SK-N-SH (cell line): ENCODE data around the gene EZR. TPM values are rescaled to one million over a fixed set of nuclear protein-coding genes. Genes with fewer than 3 reads are reported as not detected.

Experiments used
- CTCF ChIA-PET: fragments of 300-600, 350-600 bp; formaldehyde crosslinking; extraction: SDS; loops from one replicate; lab custom pipeline; 2021; lab: Yijun Ruan, JAX
- POLR2A ChIA-PET: fragments of 350-600 bp; sonication (Branson Sonifier 250); formaldehyde crosslinking; extraction: SDS; loops from one replicate; lab custom pipeline; 2020; ENCODE audit warnings: antibody characterized with exemption, inconsistent platforms; lab: Yijun Ruan, JAX
- DNase-seq: peaks from one replicate; pipeline ENCODE4 v3.0.0; 2012
- H2AFZ ChIP-seq: fragments of 200-600 bp; sonication (generic); 2 replicates; pipeline ENCODE4 v1.8.1; 2016; ENCODE audit warnings: antibody characterized with exemption, mild to moderate bottlenecking, low read depth
- H3F3A ChIP-seq: fragments of 200-600 bp; sonication (generic); replicated peaks from 2 replicates; pipeline ENCODE3; 2016; ENCODE audit warnings: antibody characterized with exemption, mild to moderate bottlenecking; ENCODE audit not compliant: insufficient read depth
- H3K27ac ChIP-seq, 2 experiments: fragments of 200-500 bp in 1 of 2; fragments of 200-600 bp in 1 of 2; sonication (Bioruptor generic) in 1 of 2; sonication (generic), shearing (Covaris generic) in 1 of 2; 2 replicates each; pipeline versions ENCODE4 v1.5.1 to v1.6.1; 2014 to 2016; ENCODE audit warnings: low read depth in 2 of 2, inconsistent platforms in 1 of 2, low read length in 1 of 2, mild to moderate bottlenecking in 1 of 2, mixed read lengths in 1 of 2
- H3K27me3 ChIP-seq: fragments of 200-600 bp; sonication (generic), shearing (Covaris generic); 2 replicates; pipeline ENCODE4 v1.6.1; 2016; ENCODE audit warnings: mixed run types; ENCODE audit not compliant: insufficient read depth
- H3K36me3 ChIP-seq, 2 experiments: fragments of 200-500 bp in 1 of 2; fragments of 200-600 bp in 1 of 2; sonication (Bioruptor generic) in 1 of 2; sonication (generic) in 1 of 2; replicated peaks in 1 of 2; 2 replicates each; pipeline versions ENCODE3 to v1.5.1; 2014 to 2016; ENCODE audit warnings: low read length in 1 of 2, mild to moderate bottlenecking in 1 of 2; ENCODE audit not compliant: insufficient read depth in 2 of 2, control insufficient read depth in 1 of 2
- H3K4me1 ChIP-seq, 2 experiments: fragments of 200-500 bp in 1 of 2; fragments of 200-600 bp in 1 of 2; sonication (Bioruptor generic) in 1 of 2; sonication (generic), shearing (Covaris generic) in 1 of 2; 2 replicates each; pipeline versions ENCODE4 v1.5.1 to v1.6.1; 2014 to 2016; ENCODE audit warnings: low read depth in 1 of 2, low read length in 1 of 2, mixed run types in 1 of 2; ENCODE audit not compliant: insufficient read depth in 2 of 2, control insufficient read depth in 1 of 2
- H3K4me2 ChIP-seq: fragments of 200-600 bp; sonication (generic), shearing (Covaris generic); 2 replicates; pipeline ENCODE4 v1.6.1; 2017; ENCODE audit warnings: mixed run types
- H3K4me3 ChIP-seq, 2 experiments: fragments of 200-500 bp in 1 of 2; fragments of 200-600 bp in 1 of 2; sonication (Bioruptor generic) in 1 of 2; sonication (generic), shearing (Covaris generic) in 1 of 2; 2 replicates each; pipeline versions ENCODE4 v1.5.1 to v1.8.1; 2014 to 2016; ENCODE audit warnings: low read depth in 2 of 2, inconsistent platforms in 1 of 2, low read length in 1 of 2, mild to moderate bottlenecking in 1 of 2, mixed read lengths in 1 of 2, moderate library complexity in 1 of 2
- H3K79me2 ChIP-seq: fragments of 200-600 bp; sonication (generic); 2 replicates; pipeline ENCODE4 v1.8.1; 2017; ENCODE audit warnings: mild to moderate bottlenecking; ENCODE audit not compliant: insufficient read depth
- H3K9ac ChIP-seq: fragments of 200-600 bp; sonication (generic); 2 replicates; pipeline ENCODE4 v1.6.1; 2017; ENCODE audit warnings: mixed run types
- H3K9me2 ChIP-seq: fragments of 200-600 bp; sonication (generic); 2 replicates; pipeline ENCODE4 v1.6.1; 2017; ENCODE audit warnings: mixed run types
- H3K9me3 ChIP-seq: fragments of 200-600 bp; sonication (generic); 2 replicates; pipeline ENCODE4 v1.6.1; 2017; ENCODE audit warnings: mixed run types, mild to moderate bottlenecking, moderate library complexity
- H4K20me1 ChIP-seq: fragments of 200-600 bp; sonication (generic); 2 replicates; pipeline ENCODE4 v1.6.1; 2017; ENCODE audit warnings: mild to moderate bottlenecking, mixed run types; ENCODE audit not compliant: insufficient read depth
- CHD2 ChIP-seq: fragments of 150-350 bp; IDR thresholded peaks from 2 replicates; pipeline ENCODE4 v1.6.1; 2018; ENCODE audit warnings: low read length; ENCODE audit not compliant: partially characterized antibody
- ELF1 ChIP-seq: IDR thresholded peaks from 2 replicates; pipeline ENCODE4 v1.4.0; 2012
- EP300 ChIP-seq, 2 experiments: IDR thresholded peaks; 2 replicates each; pipeline versions ENCODE4 v1.4.0 to v1.6.1; 2012; ENCODE audit warnings: borderline replicate concordance in 1 of 2, low read depth in 1 of 2, low read length in 1 of 2
- EZH2phosphoT487 ChIP-seq: fragments of 200-600 bp; sonication (generic); IDR thresholded peaks from 2 replicates; pipeline ENCODE4 v1.6.1; 2017; ENCODE audit warnings: low read depth, mixed run types, mild to moderate bottlenecking, antibody characterized with exemption, moderate library complexity, borderline replicate concordance
- FOXJ3 ChIP-seq: sonication (generic); formaldehyde crosslinking; IDR thresholded peaks from 2 replicates; pipeline ENCODE4 v1.5.1; 2020; ENCODE audit warnings: mild to moderate bottlenecking, missing genetic modification reagents
- MAX ChIP-seq: IDR thresholded peaks from 2 replicates; pipeline ENCODE4 v1.4.0; 2012; ENCODE audit warnings: low read depth
- PBX3 ChIP-seq: IDR thresholded peaks from 2 replicates; pipeline ENCODE4; 2012
- RAD21 ChIP-seq: IDR thresholded peaks from 2 replicates; pipeline ENCODE4 v1.6.1; 2012; ENCODE audit warnings: mild to moderate bottlenecking, low read length
- REST ChIP-seq: IDR thresholded peaks from 2 replicates; pipeline ENCODE4 v1.6.1; 2012; ENCODE audit warnings: mild to moderate bottlenecking, low read depth, low read length, moderate library complexity
- RFX5 ChIP-seq: IDR thresholded peaks from 2 replicates; pipeline ENCODE4 v1.6.1; 2012; ENCODE audit warnings: mild to moderate bottlenecking, improper control_type of control experiment, low read length
- RXRA ChIP-seq: IDR thresholded peaks from 2 replicates; pipeline ENCODE4 v1.4.0; 2012; ENCODE audit warnings: low read depth, mild to moderate bottlenecking, borderline replicate concordance
- SIN3A ChIP-seq: IDR thresholded peaks from 2 replicates; pipeline ENCODE4 v1.6.1; 2012; ENCODE audit warnings: low read depth, mild to moderate bottlenecking, low read length, moderate library complexity, borderline replicate concordance
- SMC3 ChIP-seq: IDR thresholded peaks from 2 replicates; pipeline ENCODE4 v1.6.1; 2012; ENCODE audit warnings: low read depth, low read length, improper control_type of control experiment
- TCF12 ChIP-seq: IDR thresholded peaks from 2 replicates; pipeline ENCODE4 v1.4.0; 2012
- TEAD4 ChIP-seq: IDR thresholded peaks from 2 replicates; pipeline ENCODE4 v1.4.0; 2012; ENCODE audit warnings: mild to moderate bottlenecking, borderline replicate concordance; ENCODE audit not compliant: insufficient read depth
- USF2 ChIP-seq: fragments of 150-350 bp; IDR thresholded peaks from 2 replicates; pipeline ENCODE4 v1.6.1; 2017; ENCODE audit warnings: antibody characterized with exemption, low read length, low read depth, borderline replicate concordance
- ZBTB33 ChIP-seq: IDR thresholded peaks from 2 replicates; pipeline ENCODE4 v1.4.0; 2012; ENCODE audit warnings: low read depth, borderline replicate concordance
- WGBS: methylation state at CpG from one replicate; pipeline ENCODE4 v1.1.6; 2017; ENCODE audit warnings: low lambda C conversion rate; 5-methylcytosine and 5-hydroxymethylcytosine counted together
- polyA plus RNA-seq, 3 experiments: library from polyadenylated mRNA; depleted of rRNA; stranded (reverse); fragments of >200 nt; gene quantifications; 2 replicates each; pipeline ENCODE4 v1.2.3, GENCODE V29; 2012

The EZR gene
- polyA plus RNA-seq, 1 of the 3 experiments (the other 2 are of a cell fraction) = 92.0 TPM

GRCh38 chr6:158795516-158795915 lies 23.7 kb downstream of the EZR start:
- Histone ChIP-seq H3K9ac (no peak overlapping the region), H3K4me3 (no peak overlapping the region), H3K4me1 (peaks cover 25 to 27% of the 10 kb centered on the region in 2 experiments; a peak in 3 of 4 replicates), H3K27me3 (no peaks in the 10 kb centered on the region), H3K9me2 (no peaks in the 10 kb centered on the region), H3K27ac (no peak overlapping the region), H2AFZ (no peak overlapping the region), H4K20me1 (peaks cover 55% of the 10 kb centered on the region), H3K4me2 (no peak overlapping the region), H3F3A (peaks cover 10% of the 10 kb centered on the region), H3K79me2 (peaks cover 100% of the 10 kb centered on the region), H3K9me3 (no peaks in the 10 kb centered on the region), H3K36me3 (no peaks in the 10 kb centered on the region)
- TF ChIP-seq TEAD4 (no peak), ZBTB33 (no peak), CHD2 (no peak), USF2 (no peak), RFX5 (no peak), PBX3 (no peak), MAX (no peak), REST (no peak), TCF12 (no peak), FOXJ3 (CRISPR knock-in tag) (no peak), EZH2phosphoT487 (no peak), SIN3A (no peak), EP300 (IDR thresholded peaks at IDR 0.05; ENCODE audit: borderline replicate concordance in 1 of 2, low read depth in 1 of 2, low read length in 1 of 2) (no peak), SMC3 (no peak), RAD21 (no peak), RXRA (no peak), ELF1 (no peak)
- WGBS = 89% methylated on average over 4 of the region's 5 CpGs
- no peak for DNase-seq
- POLR2A ChIA-PET = no interaction called here
- CTCF ChIA-PET = interaction anchor here (0.6 to 1.1 kb wide), 3 partner anchors 95 to 177 kb away, joined by 3 to 4 read pairs (median 3); no protein-coding TSS in a partner anchor
